HUDEP-2 (cell line): Measurements from ENCODE around the gene SFMBT2.
"Not testable (repeated sequence)": the region's sequence is repeated elsewhere in the genome, so short reads cannot be mapped to it uniquely, and the experiment has no call there.

ENCODE experiments used
- DNase-seq, 76 experiments: peaks; one replicate each; lab custom pipeline; 2025; ENCODE audit not compliant: unreplicated experiment in 76 of 76; lab: John Stamatoyannopoulos, UW

SFMBT2 gene

DNA sequence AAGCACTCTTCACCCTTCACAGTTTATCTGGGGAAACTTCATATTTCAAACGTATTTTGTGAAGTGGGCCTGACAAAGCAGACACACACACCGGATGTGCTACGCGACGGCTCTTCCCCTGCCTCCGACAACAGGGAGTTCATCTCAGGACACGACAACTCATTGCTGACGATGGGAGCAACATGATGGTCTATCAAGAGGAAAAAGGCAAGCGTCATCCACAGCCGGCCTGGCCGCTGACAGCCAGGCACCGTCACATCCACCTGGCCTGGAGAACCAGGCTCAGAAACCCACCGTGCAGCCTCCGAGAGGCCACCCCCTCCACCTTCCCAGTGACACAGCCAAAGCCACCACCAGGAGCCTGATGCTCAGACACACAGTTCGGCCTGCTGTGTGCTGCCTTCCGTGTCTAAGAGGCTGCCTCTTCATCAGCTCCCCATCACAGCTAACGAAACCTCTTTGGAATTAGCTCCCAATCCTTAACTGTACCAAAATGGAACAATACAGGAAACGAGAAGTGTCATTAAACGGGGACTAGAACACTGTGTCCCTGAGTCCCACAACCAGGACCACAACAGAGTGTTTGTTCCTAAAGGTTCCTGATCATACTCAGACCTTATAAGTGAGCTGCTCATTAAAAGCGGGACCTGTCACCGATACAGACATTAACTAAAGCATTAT, 76.7 kb downstream of the SFMBT2 start:
- no peak for DNase-seq

DNA sequence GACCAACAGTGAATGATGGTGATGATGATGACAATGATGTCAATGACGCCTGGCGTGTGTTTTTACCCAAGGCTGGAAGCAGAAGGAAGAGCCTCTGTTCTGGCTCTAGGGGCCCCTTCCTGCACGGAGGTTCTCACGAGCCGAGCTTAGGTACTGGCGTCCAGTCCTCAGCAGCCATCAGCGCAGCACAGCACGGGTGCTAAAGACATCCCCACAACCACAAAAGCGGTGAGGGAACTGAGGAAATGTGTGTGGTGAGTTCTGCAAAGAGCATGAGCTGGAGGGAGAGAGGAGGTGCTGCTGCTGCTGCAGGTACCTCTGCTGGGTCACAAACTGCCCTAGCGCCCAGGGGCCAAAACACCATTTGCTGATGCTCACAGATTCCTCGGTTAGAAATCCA, 81.6 kb downstream of the SFMBT2 start:
- DNase-seq, result no peak

DNA sequence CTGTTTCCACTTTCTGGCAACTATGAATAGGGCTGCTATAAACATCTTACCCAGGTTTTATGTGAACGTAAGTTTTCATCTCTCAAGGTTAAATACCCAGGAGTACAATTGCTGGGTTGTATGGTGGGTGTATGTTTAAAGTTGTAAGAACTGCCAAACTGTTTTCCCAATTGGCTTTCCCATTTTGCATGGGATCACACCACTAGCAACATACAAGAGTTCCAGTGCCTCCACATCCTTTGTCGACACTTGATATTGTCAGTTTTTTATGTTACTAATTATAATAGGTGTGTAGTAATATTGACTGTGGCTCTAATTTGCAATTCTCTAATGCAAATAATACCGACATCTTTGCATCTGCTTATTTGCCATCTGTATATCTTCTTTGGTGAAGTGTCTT, 82.9 kb downstream of the SFMBT2 start:
- DNase-seq, result no peak

DNA sequence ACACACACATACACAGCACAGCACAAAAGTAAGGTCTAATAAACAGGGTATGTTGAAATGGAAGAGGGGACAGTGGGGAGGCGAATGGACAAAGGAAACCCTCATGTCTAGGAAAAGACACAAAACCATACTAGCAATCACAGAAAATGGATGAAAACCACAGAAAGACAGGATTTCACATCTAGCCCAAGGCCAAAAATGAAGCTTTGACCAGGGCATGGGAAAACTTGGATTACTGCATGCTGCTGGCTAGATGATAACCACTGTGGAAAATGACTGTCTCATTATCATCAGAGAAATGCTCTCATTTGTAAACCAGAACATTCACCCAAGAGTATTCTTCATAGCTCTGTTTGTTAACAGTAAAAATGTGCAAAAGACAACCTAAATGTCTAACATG, 88.2 kb downstream of the SFMBT2 start:
- no peak for DNase-seq

DNA sequence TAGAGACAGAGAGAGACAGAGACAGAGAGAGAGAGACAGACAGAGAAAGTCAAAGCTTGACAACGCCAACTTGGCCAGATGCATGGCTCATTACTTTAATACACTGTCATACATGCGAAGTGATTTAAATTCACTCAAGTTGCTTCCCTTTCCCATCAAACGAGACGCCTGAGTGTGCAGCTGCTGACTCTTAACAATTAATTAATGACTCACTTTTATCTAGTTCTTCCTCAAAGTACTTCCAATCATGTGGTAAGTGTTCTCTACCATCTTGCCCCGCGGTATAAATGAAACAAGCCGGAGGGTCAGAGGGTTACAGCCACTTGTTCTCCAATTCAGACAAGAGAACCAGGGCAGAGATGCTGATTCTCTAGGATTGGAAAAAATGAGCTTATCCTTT, 90.8 kb downstream of the SFMBT2 start:
- DNase-seq, result no peak

DNA sequence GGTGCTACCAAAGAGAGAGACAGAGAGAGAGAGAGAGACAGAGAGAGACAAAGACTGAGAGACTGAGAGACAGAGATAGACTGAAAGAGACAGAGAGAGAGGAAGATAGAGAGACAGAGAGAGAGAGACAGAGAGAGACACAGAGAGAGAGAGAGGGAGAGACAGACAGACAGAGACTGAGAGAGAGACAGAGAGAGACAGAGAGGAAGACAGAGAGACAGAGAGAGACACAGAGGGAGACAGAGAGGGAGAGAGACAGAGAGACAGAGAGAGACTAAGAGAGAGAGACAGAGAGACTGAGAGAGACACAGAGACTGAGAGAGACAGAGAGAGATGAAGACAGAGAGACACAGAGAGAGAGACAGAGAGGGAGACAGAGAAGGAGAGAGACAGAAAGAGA, 91.2 kb downstream of the SFMBT2 start:
- no peak for DNase-seq

DNA sequence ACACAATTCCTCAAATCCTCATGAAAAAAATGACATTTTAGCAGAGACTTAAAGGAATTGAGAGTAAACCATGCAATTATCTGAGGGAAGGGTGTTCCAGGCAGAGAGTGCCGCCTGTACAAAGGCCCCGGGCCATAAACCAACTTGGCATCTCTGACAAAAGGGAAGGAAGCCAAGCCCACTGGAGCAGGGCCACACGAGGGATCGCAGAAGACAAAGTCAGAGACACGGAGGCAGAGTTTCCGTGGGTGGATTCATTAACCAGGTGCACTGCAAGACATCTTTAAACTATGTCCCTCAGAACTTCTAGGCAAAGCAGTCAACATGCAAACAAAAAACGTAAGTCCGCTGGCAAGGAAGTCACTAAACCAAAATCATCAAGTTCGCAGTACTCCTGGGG, 92.0 kb downstream of the SFMBT2 start:
- DNase-seq, result no peak

DNA sequence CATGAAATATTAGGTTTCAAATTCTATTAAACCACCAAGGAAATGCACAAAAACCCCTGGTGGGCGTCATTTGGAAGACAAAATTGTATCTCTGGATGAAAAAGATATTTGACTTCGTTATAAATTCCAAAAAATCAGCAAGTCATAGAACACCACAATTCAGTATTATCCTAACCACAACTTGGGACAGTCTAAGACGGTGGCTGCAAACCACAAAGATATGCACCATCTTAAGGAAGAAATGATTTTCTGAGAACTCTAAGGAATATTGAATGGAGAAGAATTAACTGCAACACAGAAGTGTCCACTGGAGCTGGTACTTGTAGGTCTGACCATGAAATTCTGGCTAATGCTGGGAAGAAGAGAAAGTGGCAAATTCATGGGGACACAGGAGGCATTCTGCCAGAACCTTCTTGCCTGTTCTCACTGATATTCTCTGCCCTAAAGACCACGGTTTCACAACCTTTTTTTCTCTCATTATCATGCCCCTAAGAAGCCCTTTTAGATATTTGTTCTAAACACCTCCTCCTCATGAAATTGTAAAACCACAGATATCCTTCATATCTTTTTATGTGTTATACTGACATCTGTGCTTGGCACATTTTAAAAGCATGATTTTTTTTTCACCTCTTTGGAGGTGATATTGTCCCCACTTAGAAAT, 92.9 kb downstream of the SFMBT2 start:
- DNase-seq, result no peak

DNA sequence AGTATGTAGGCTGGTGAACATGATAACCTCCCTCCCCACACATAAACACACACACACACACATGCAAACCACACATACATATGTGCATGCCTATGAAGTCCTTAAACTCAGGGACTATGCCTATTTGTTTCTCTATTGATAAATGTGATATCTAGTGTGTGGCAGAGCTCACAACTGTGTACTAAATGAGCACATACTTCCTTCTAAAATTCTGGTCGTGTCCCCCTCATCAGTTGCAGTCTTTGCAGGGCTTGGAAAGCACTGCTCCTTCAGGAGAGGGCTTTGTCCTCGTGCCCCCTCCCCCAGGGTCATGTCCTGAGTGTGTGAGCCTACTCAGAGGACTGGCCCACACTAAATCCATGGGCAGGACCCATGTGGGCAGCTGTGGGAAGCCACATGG, 94.0 kb downstream of the SFMBT2 start:
- DNase-seq, result no peak

DNA sequence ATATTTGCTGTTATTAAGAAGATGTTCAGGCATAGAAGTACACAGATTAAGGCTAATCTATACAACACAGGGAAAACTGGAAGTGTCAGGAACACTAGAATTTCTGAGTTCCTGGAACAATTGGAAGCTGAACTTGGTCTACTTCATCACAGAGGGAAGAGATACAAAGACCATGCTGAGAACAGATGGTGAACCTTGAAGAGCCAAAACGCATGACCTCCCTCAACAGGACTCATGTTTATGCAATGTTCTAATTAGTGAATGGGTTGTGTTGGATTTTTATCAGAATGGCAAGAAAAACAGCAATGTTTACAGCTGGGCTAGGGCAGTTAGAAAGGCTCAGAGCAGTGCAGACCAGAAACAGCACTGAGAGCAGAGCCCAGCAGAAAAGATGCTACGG, 94.9 kb downstream of the SFMBT2 start:
- no peak for DNase-seq

DNA sequence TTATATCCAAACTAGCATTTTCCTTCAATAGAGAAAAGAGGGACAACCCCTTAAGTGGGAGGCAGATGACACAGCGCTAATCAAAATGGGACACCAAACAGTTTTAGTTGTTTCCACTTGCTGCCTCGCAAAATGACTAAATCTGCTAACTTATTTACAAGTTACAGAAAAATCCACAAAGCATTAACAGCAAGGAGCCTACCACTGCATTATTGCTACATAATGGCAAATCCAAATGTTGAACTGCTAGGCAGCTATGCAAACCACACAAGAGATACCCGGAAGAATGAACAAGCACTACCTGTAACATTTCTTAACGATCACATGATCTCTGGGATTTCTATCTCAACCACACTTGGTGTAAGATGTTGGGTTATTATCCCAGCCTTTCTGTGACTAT, 96.7 kb downstream of the SFMBT2 start:
- no peak for DNase-seq

DNA sequence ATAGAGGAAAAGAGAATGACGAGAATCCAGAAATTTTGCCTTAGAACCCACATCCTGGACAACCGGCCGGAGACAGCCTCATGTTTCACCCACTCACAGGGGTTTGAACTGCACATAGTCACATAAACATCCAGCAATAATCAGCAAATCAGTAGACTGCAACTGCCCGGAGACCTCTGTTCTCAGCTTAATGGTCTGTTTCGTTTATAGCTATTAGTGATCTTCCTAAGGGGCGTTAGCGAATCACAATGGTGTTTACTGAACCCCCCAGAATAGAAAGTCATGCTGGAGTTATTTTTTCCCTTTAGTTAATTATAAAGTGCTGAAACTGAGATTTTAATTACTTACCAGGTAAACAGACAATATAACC, 98.4 kb downstream of the SFMBT2 start:
- DNase-seq, result no peak

DNA sequence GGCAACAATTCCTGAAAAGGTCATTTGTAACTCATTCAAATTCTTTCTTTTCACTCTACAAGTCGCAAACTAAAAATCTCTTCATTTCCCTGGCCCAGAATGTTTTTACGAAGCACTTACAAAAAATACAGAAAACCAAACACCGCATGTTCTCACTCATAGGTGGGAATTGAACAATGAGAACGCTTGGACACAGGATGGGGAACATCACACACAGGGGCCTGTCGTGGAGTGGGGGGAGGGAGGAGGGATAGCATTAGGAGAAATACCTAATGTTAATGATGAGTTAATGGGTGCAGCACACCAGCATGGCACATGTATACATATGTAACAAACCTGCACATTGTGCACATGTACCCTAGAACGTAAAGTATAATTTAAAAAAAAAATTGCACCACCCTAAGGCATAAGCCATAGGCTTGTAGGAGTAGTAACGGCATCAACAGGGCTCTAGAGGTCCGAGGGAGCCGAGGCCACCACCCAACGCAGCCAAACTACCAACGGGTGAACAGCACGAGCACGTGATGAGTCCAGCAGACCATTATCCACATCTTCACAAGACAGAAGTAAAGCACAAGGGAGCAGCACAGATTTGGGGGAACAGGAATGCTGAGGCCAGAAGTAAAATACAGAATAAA, 98.9 kb downstream of the SFMBT2 start:
- DNase-seq, result not testable (repeated sequence)

DNA sequence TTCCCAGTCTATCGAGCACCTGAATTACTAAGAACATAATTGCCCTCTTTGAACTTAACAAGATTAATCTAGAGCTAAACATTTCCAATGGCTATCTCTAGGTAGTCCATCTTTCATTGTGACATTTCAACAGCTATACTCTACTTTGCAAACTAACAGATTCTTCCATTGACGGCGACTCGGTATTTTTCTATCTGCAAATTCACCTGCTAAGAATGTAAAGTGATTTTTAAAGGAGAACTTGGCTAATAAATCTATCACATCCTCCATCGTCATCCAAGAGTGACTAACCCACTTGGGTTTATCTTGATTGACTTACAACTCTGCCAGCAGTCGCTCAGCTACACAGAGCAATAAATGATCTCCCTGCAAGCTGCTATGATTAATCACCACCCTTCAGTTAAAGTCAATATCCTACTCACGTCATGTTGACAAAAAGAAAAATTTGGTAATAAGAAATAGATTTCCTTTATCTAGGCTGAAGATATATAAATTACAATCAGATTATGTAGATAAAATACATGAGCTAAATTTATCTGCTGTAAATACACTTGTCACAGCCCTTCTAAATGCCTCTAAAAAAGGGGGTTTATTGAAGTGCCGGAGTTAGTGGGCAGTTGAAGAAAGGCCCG, 99.5 kb downstream of the SFMBT2 start:
- no peak for DNase-seq

DNA sequence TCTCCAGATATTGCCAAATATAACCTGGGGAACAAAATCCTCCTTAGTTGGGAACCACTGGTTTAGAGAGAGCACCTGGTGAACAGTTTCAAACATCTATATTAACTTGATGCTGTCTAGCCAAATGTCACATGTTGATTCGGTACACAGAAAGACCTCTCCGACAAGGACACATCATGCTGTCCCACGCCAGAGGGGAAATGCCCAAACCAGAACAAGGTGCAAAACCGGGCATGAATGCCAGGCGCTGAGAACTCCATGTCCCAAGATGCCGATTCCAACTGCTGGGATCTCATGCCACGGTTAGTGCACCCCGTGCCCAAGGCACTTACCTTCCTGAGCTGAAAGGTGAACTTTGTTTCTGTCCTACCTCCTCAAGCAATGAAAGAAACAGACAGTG, 100.8 kb downstream of the SFMBT2 start:
- no peak for DNase-seq

DNA sequence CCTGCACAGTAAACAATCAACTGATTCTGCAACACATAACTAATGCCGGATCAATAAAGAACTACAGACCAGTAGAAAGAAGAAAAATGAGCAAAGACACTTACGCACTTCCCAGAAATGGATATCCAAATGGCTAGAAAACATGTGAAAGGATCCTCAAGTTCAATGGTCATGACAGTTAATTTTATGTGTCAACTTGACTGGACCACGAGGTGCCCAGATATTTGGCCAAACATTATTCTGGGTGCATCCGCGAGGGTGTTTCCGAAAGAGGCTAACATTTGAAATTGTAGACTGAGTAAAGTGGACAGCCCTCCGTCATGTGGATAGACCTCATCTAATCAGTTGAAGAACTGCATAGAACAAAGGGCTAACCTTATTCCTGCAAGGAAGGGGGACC, 102.0 kb downstream of the SFMBT2 start:
- no peak for DNase-seq

DNA sequence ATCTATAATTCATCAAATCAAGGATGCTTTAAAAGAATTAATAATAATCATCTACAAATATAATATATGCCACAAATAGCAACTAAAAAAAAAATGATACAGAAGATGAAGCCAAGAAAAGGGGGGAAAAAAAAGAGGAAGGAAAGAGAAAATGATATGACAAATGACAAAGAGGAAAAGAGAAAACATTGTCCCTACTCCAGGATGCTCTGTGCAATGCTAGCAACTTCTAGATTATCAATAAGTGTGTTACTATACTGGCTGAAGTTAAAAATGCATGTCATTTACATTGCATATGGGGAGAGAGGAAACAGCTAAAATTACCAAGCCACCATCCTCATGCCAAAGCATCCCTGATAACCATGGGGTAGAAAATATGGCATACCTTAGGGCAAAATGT, 104.2 kb downstream of the SFMBT2 start:
- DNase-seq, result no peak

DNA sequence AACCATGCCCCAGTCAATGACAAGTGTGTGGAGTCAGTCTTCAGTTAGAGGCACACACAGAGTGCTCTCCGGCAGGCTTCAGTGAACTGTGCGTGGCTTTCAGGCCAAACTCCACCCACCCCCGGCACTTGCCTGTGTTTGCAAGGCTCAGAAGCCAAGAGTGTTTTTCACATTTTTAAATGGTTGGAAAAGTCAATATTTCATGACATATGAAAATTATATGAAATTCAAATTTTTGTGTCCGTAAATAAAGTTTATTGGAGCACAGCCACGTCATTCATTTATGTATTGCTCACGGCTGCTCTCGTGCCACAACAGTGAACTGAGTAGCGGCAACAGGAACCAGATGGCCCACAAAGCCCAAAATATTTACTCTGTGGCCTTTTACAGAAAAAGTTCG, 104.7 kb downstream of the SFMBT2 start:
- DNase-seq, result no peak

DNA sequence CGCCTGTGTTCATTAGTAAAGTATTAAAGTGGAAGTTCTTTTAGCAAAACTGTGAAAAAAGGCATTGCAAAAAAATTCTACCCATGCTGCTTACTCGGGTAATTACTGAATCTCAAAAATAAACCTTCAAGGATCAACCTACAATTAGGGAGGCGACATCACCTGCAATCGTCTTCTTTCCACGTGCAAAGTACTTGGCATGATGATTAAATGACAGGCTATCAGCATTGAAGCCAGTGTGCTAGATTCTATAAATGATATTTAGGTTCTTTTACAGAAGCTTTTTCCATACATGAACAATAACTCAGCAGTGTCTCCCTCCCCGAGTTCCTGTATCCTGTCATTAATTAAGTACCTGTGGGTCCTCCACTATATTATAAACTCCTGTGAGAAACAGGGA, 105.8 kb downstream of the SFMBT2 start:
- no peak for DNase-seq

DNA sequence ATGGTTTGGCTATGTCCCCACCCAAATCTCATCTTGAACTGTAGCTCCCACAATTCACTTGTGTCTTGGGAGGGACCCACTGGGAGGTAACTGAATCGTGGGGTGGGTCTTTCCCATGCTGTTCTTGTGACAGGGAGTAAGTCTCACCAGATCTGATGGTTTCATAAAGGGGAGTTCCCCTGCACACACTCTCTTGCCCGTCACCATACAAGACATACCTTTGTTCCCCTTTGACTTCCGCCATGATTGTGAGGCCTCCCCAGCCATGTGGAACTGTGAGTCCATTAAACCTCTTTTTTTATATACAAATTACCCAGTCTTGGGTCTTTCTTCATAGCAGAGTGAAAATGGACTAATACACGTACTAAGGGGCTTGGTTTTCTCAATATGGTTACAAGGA, 106.7 kb downstream of the SFMBT2 start:
- DNase-seq, result no peak

DNA sequence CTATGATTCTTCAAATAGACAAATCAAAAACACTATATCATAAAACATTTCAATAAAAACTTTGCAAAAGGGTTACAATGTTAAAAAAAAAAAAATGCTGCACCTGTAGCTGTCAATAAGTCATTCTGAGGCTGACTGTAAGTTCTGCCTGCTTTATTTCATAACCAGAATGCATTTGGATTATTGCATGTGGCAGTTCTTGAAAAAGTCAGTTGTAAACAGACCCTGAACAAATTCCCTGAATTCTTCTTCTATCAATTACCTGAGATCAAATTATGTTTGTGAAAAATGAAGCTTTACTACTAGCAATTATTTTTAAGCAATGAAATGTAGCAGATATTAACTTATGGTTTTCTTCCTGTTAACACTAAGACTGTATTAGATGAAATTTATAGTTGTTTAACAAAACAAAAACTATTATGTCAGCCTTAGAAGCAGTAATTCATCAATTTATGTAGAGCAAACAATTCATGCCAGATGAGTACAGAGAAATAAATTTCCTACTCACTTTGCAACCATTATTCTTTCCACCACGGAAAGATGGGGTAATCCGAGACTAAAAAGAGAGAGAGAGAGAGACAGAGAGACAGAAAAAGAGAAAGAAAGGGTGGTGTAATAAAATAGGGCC, 107.8 kb downstream of the SFMBT2 start:
- no peak for DNase-seq
